Stimulated activated CD8-positive, alpha-beta memory T cell treated with anti-CD3 and anti-CD28 coated beads, Interleukin-4, amount 100 ng/mL, for 1 hour (primary cell): ENCODE measurements around the gene GALNS.
"Not testable (repeated sequence)": the region's sequence is repeated elsewhere in the genome, so short reads cannot be mapped to it uniquely, and the experiment has no call there.

Source experiments
- DNase-seq, 2 donors: peaks; one replicate each; pipeline ENCODE4 v3.0.0-alpha.2; 2020; ENCODE audit warnings: low read depth in 2 of 2, low spot score in 1 of 2

The GALNS gene

GRCh38 chr16:88805887-88806393 is 50.8 kb downstream of the GALNS start:
- no peak for DNase-seq

- no peak for DNase-seq
Observed at GRCh38 chr16:88805340-88805715, 51.4 kb downstream of the GALNS start.

- no peak for DNase-seq
Observed at GRCh38 chr16:88804552-88805339, 52.0 kb downstream of the GALNS start.

GRCh38 chr16:88804173-88804551 is 52.6 kb downstream of the GALNS start:
- no peak for DNase-seq

GRCh38 chr16:88803264-88803987 is 53.3 kb downstream of the GALNS start, which contains the start of gene CDT1:
CDT1 (plus strand) TSS chr16:88803789; CDS start chr16:88803832, 43 bp downstream.
- DNase-seq = peak; percentile 63 to 77

GRCh38 chr16:88800277-88800592 is 56.5 kb downstream of the GALNS start:
- no peak for DNase-seq

GRCh38 chr16:88799569-88800276 is 57.0 kb downstream of the GALNS start:
- DNase-seq = no peak

- no peak for DNase-seq
Observed at GRCh38 chr16:88798772-88799455, 57.8 kb downstream of the GALNS start.

- DNase-seq = no peak
Observed at GRCh38 chr16:88798073-88798472, 58.7 kb downstream of the GALNS start.

- no peak for DNase-seq
Observed at GRCh38 chr16:88796278-88796677, 60.5 kb downstream of the GALNS start.

GRCh38 chr16:88793251-88793954 is 63.3 kb downstream of the GALNS start:
- no peak for DNase-seq

GRCh38 chr16:88792668-88793250 is 64.0 kb downstream of the GALNS start:
- DNase-seq = no peak

- no peak for DNase-seq
Observed at GRCh38 chr16:88792078-88792550, 64.6 kb downstream of the GALNS start.

GRCh38 chr16:88790312-88791211 is 66.2 kb downstream of the GALNS start:
- DNase-seq = no peak

- DNase-seq = no peak
Observed at GRCh38 chr16:88789594-88789993, 67.2 kb downstream of the GALNS start.

- DNase-seq = not testable (repeated sequence)
Observed at GRCh38 chr16:88788749-88789148, 68.0 kb downstream of the GALNS start.

- no peak for DNase-seq
Observed at GRCh38 chr16:88787579-88788314, 69.0 kb downstream of the GALNS start.
